PC-3 (cell line): ENCODE measurements around the gene TBC1D14.

ENCODE experiments used
- CTCF ChIP-seq: fragments of 300-600 bp; sonication (generic); conservative IDR thresholded peaks from 2 replicates; pipeline ENCODE4 v1.5.1; 2017; ENCODE audit warnings: antibody characterized with exemption, low read depth, mild to moderate bottlenecking, low read length
- EZH2 ChIP-seq: fragments of 300-600 bp; sonication (generic); IDR thresholded peaks from one replicate; pipeline ENCODE4 v1.6.1; 2017; ENCODE audit warnings: antibody characterized with exemption, mild to moderate bottlenecking, low read length; ENCODE audit not compliant: unreplicated experiment
- EZH2phosphoT487 ChIP-seq: fragments of 300-600 bp; sonication (generic); IDR thresholded peaks from 2 replicates; pipeline ENCODE4 v1.6.1; 2018; ENCODE audit warnings: mild to moderate bottlenecking, antibody characterized with exemption, low read length, borderline replicate concordance

GRCh38 chr4:6907658-6908191, 1.9 kb upstream of the TBC1D14 start:
- peak; percentile 52 for TF ChIP-seq CTCF
- no peak for TF ChIP-seq EZH2phosphoT487
- TF ChIP-seq EZH2, result no peak
